ENCODE results near the gene ALX1.

DNA sequence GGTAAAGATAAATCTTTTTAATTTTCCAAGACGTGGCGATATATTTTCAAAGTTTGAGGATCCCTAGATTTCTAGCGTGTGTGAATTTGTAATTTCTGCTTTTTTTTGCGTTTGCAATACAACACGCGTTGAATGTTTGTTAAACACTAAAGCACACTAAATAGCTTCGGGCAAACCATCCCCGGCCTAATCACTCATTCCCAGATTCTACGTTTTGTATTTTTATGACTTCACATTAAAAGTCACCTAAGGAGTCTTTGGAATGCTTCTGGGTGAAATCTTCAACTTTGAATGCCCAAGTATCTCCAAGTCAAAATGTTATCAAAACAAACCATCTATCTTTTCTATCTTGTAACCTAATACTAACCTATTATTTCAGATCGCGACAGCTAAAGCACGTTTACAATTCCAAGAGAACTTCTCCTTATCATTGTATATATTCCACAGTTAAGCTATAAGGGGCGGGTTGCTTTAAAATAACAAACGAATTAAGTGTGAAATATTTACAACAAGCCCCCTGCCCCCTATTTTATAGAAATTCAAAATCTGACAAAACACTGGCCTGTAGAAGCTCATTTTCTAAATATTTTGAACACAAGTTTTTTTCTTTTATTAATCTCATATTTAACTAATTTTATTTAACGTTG, 1.1 kb downstream of the ALX1 start:
- no peak for TF ChIP-seq ATF1 (CRISPR knock-in tag; IDR thresholded peaks at IDR 0.05)
- TF ChIP-seq, protein P1, sequence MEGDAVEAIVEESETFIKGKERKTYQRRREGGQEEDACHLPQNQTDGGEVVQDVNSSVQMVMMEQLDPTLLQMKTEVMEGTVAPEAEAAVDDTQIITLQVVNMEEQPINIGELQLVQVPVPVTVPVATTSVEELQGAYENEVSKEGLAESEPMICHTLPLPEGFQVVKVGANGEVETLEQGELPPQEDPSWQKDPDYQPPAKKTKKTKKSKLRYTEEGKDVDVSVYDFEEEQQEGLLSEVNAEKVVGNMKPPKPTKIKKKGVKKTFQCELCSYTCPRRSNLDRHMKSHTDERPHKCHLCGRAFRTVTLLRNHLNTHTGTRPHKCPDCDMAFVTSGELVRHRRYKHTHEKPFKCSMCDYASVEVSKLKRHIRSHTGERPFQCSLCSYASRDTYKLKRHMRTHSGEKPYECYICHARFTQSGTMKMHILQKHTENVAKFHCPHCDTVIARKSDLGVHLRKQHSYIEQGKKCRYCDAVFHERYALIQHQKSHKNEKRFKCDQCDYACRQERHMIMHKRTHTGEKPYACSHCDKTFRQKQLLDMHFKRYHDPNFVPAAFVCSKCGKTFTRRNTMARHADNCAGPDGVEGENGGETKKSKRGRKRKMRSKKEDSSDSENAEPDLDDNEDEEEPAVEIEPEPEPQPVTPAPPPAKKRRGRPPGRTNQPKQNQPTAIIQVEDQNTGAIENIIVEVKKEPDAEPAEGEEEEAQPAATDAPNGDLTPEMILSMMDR (IDR thresholded peaks at IDR 0.05), result no peak
- TF ChIP-seq, protein P2, sequence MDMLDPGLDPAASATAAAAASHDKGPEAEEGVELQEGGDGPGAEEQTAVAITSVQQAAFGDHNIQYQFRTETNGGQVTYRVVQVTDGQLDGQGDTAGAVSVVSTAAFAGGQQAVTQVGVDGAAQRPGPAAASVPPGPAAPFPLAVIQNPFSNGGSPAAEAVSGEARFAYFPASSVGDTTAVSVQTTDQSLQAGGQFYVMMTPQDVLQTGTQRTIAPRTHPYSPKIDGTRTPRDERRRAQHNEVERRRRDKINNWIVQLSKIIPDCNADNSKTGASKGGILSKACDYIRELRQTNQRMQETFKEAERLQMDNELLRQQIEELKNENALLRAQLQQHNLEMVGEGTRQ (CRISPR knock-in tag; IDR thresholded peaks at IDR 0.05), result no peak

Data from WTC11 (cell line).